Measurements from ENCODE around the gene FARP1.

The FARP1 gene

DNA sequence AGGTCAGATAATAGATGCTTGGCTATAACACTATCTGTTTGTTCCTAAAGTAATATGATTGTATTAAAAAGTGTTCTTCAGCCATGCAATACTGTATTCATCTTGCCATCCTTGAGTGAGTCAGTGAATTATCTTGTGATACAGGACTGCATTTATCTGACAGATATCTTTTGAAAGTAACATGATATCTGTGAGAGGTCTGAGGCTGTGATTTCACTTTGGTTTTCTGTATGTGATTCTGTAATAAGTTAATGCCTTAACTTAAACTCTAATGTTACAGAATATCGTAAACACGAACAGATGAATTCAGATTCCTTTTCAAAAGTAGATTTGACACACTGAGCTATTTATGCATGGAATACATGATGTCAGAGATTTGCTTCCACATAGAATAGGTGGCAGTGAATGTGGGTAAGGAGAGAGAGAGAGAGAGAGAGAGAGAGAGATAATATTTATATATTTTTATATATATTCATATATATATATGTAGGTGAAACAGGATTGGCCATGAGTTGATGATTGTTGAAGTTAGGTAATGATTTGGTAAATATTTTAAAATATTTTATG, 132.1 kb downstream of the FARP1 start:
- no peaks in the 10 kb centered on the region for H3K36me3 ChIP-seq (ENCODE audit: control insufficient read depth in 2 of 2, insufficient read depth in 1 of 2, low read length in 2 of 2)
- TF ChIP-seq ZNF660 (tag by site-specific recombination; IDR thresholded peaks at IDR 0.05) (no peak), ZBTB20 (tag by site-specific recombination; IDR thresholded peaks at IDR 0.05) (peak; percentile 51; the same call in 1 of the 2 replicates), ZNF791 (tag by site-specific recombination; IDR thresholded peaks at IDR 0.05) (no peak), ZNF596 (tag by site-specific recombination; IDR thresholded peaks at IDR 0.05) (peak; percentile 62; the same call in 1 of the 2 replicates), ZBTB17 (tag by site-specific recombination; IDR thresholded peaks at IDR 0.05) (peak; percentile 41; the same call in 1 of the 2 replicates), ZNF350 (tag by site-specific recombination; IDR thresholded peaks at IDR 0.05) (no peak), PRDM1 (tag by site-specific recombination; IDR thresholded peaks at IDR 0.05) (0 out of 2 replicates have a peak, but pooled peaks have one; percentile 14), PATZ1 (tag by site-specific recombination; IDR thresholded peaks at IDR 0.05) (no peak), ZNF629 (tag by site-specific recombination; IDR thresholded peaks at IDR 0.05) (no peak; the same call in 1 of the 2 replicates), ZNF354C (tag by site-specific recombination; IDR thresholded peaks at IDR 0.05; ENCODE audit: borderline replicate concordance, low read depth) (no peak), ZNF394 (tag by site-specific recombination; IDR thresholded peaks at IDR 0.05; ENCODE audit: borderline replicate concordance) (0 out of 2 replicates have a peak, but pooled peaks have one; percentile 19), PRDM6 (tag by site-specific recombination; IDR thresholded peaks at IDR 0.05) (peak; percentile 56)
- TF ChIP-seq, protein P1, sequence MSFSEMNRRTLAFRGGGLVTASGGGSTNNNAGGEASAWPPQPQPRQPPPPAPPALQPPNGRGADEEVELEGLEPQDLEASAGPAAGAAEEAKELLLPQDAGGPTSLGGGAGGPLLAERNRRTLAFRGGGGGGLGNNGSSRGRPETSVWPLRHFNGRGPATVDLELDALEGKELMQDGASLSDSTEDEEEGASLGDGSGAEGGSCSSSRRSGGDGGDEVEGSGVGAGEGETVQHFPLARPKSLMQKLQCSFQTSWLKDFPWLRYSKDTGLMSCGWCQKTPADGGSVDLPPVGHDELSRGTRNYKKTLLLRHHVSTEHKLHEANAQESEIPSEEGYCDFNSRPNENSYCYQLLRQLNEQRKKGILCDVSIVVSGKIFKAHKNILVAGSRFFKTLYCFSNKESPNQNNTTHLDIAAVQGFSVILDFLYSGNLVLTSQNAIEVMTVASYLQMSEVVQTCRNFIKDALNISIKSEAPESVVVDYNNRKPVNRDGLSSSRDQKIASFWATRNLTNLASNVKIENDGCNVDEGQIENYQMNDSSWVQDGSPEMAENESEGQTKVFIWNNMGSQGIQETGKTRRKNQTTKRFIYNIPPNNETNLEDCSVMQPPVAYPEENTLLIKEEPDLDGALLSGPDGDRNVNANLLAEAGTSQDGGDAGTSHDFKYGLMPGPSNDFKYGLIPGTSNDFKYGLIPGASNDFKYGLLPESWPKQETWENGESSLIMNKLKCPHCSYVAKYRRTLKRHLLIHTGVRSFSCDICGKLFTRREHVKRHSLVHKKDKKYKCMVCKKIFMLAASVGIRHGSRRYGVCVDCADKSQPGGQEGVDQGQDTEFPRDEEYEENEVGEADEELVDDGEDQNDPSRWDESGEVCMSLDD (tag by site-specific recombination; IDR thresholded peaks at IDR 0.05) = no peak
- ChIA-PET POLR2A (interaction anchor here (0.7 kb wide), 1 partner anchor 12 kb away, joined by 3 read pairs; no protein-coding TSS in a partner anchor), CTCF (interaction anchor here (0.6 to 0.7 kb wide), 2 partner anchors 10 to 162 kb away, joined by 3 to 4 read pairs; no protein-coding TSS in a partner anchor)
- no peak overlapping the region for H3K27ac ChIP-seq (ENCODE audit: extremely low read depth, low read depth, low read length)
- H3K4me1 ChIP-seq (ENCODE audit: control insufficient read depth, insufficient read depth, low read length) = peaks cover 24% of the 10 kb centered on the region
- no peak overlapping the region for H3K4me3 ChIP-seq (ENCODE audit: low read depth, low read length)
- H3K9me3 ChIP-seq (ENCODE audit: control insufficient read depth, insufficient read depth, low read depth, low read length) = no peaks in the 10 kb centered on the region

- Histone ChIP-seq H3K9me3 (ENCODE audit: control insufficient read depth, insufficient read depth, low read depth, low read length) (no peaks in the 10 kb centered on the region), H3K4me3 (ENCODE audit: low read depth, low read length) (no peak overlapping the region), H3K4me1 (ENCODE audit: control insufficient read depth, insufficient read depth, low read length) (peaks cover 24% of the 10 kb centered on the region), H3K27ac (ENCODE audit: extremely low read depth, low read depth, low read length) (no peak overlapping the region), H3K36me3 (ENCODE audit: control insufficient read depth in 2 of 2, insufficient read depth in 1 of 2, low read length in 2 of 2) (no peaks in the 10 kb centered on the region)
- TF ChIP-seq ZNF514 (tag by site-specific recombination; IDR thresholded peaks at IDR 0.05) = no peak
- TF ChIP-seq, protein P2, sequence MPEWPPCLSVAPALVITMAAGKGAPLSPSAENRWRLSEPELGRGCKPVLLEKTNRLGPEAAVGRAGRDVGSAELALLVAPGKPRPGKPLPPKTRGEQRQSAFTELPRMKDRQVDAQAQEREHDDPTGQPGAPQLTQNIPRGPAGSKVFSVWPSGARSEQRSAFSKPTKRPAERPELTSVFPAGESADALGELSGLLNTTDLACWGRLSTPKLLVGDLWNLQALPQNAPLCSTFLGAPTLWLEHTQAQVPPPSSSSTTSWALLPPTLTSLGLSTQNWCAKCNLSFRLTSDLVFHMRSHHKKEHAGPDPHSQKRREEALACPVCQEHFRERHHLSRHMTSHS (tag by site-specific recombination; IDR thresholded peaks at IDR 0.05) = no peak
- no peak for TF ChIP-seq ZNF302 (tag by site-specific recombination; IDR thresholded peaks at IDR 0.05; ENCODE audit: low read depth)
- TF ChIP-seq PRDM6 (tag by site-specific recombination; IDR thresholded peaks at IDR 0.05) = peak; percentile 49
- no peak for TF ChIP-seq ZNF585B (tag by site-specific recombination; IDR thresholded peaks at IDR 0.05)
- no peak for TF ChIP-seq ZNF184 (tag by site-specific recombination; IDR thresholded peaks at IDR 0.05)
- TF ChIP-seq SCRT2 (tag by site-specific recombination; IDR thresholded peaks at IDR 0.05) = no peak
- ChIA-PET POLR2A (no interaction called here), CTCF (interaction anchor here (0.6 kb wide), 1 partner anchor 61 kb away, joined by 7 read pairs; no protein-coding TSS in a partner anchor)
Observed at GRCh38 chr13:98275681-98276171, 132.8 kb downstream of the FARP1 start.
